HEK293 (cell line): Measurements from ENCODE around the gene AFAP1L2.

Experiments
- GLI4 ChIP-seq: fragments of 450-650 bp; formaldehyde crosslinking; IDR thresholded peaks from 2 replicates; pipeline ENCODE4 v1.5.1; 2016; ENCODE audit warnings: missing biosample characterization, missing genetic modification characterization
- OSR2 ChIP-seq: fragments of 450-650 bp; formaldehyde crosslinking; IDR thresholded peaks from 2 replicates; pipeline ENCODE4 v1.5.1; 2016; ENCODE audit warnings: missing biosample characterization, missing genetic modification characterization
- TCF7L2 ChIP-seq: IDR thresholded peaks from 2 replicates; pipeline ENCODE4 v1.6.1; 2011; ENCODE audit warnings: low read depth, mild to moderate bottlenecking, inconsistent platforms, low read length, moderate library complexity, borderline replicate concordance
- YY2 ChIP-seq: fragments of 450-650 bp; formaldehyde crosslinking; IDR thresholded peaks from 2 replicates; pipeline ENCODE4 v1.5.1; 2016; ENCODE audit warnings: missing biosample characterization, missing genetic modification characterization
- ZIC2 ChIP-seq: fragments of 450-650 bp; formaldehyde crosslinking; IDR thresholded peaks from 2 replicates; pipeline ENCODE4 v1.5.1; 2016; ENCODE audit warnings: missing biosample characterization, missing genetic modification characterization
- ZNF274 ChIP-seq, 2 experiments: fragments of 200-500 bp in 1 of 2; fragments of 450-650 bp in 1 of 2; sonication (Bioruptor generic) in 1 of 2; formaldehyde crosslinking in 1 of 2; IDR thresholded peaks; 2 replicates each; pipeline versions ENCODE4 v1.5.1 to v1.6.1; 2014 to 2016; ENCODE audit warnings: borderline replicate concordance in 1 of 2, inconsistent platforms in 1 of 2, low read length in 1 of 2, missing biosample characterization in 1 of 2, missing genetic modification characterization in 1 of 2
- ZNF404 ChIP-seq: fragments of 450-650 bp; formaldehyde crosslinking; IDR thresholded peaks from 2 replicates; pipeline ENCODE4 v1.5.1; 2017; ENCODE audit warnings: missing biosample characterization, missing genetic modification characterization
- ZNF423 ChIP-seq: fragments of 450-650 bp; formaldehyde crosslinking; IDR thresholded peaks from 2 replicates; pipeline ENCODE4 v1.5.1; 2016; ENCODE audit warnings: missing biosample characterization, missing genetic modification characterization
- ZNF830 ChIP-seq: fragments of 450-650 bp; IDR thresholded peaks from 2 replicates; pipeline ENCODE4 v1.5.0; 2018; ENCODE audit warnings: missing biosample characterization, missing genetic modification characterization, low read depth, mild to moderate bottlenecking, moderate library complexity
- TF ChIP-seq, protein P1 (sequence below): fragments of 450-650 bp; formaldehyde crosslinking; IDR thresholded peaks from 2 replicates; pipeline ENCODE4 v1.5.1; 2016; ENCODE audit warnings: missing biosample characterization, missing genetic modification characterization
- TF ChIP-seq, protein P2 (sequence below): fragments of 450-650 bp; formaldehyde crosslinking; IDR thresholded peaks from 2 replicates; pipeline ENCODE4 v1.5.1; 2016; ENCODE audit warnings: missing biosample characterization, missing genetic modification characterization
- TF ChIP-seq, protein P3 (sequence below): fragments of 450-650 bp; formaldehyde crosslinking; IDR thresholded peaks from 2 replicates; pipeline ENCODE4 v1.5.1; 2016; ENCODE audit warnings: missing biosample characterization, missing genetic modification characterization

DNA sequence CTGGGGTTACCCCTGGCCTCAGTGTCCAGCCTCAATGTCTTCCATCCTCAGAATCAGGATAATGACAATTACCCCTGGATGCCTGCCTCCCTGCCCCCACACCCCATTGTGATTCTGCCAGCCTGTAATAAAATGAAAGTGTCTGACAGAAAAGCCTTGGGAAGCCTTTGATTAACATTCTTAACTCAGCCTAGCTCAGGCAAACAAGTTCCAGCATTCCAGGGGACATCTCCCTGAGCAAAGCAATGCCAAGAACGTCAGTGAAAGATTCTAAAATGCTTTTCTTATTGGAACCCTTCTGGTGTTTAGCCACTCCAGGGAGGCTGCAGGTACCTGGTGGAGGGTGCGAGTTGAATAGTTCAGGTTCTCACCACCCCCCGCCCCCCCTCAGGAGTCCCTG is 18.7 kb downstream of the AFAP1L2 start:
- TF ChIP-seq GLI4 (tag by site-specific recombination): no peak
- TF ChIP-seq ZNF404: no peak
- TF ChIP-seq, protein P1, sequence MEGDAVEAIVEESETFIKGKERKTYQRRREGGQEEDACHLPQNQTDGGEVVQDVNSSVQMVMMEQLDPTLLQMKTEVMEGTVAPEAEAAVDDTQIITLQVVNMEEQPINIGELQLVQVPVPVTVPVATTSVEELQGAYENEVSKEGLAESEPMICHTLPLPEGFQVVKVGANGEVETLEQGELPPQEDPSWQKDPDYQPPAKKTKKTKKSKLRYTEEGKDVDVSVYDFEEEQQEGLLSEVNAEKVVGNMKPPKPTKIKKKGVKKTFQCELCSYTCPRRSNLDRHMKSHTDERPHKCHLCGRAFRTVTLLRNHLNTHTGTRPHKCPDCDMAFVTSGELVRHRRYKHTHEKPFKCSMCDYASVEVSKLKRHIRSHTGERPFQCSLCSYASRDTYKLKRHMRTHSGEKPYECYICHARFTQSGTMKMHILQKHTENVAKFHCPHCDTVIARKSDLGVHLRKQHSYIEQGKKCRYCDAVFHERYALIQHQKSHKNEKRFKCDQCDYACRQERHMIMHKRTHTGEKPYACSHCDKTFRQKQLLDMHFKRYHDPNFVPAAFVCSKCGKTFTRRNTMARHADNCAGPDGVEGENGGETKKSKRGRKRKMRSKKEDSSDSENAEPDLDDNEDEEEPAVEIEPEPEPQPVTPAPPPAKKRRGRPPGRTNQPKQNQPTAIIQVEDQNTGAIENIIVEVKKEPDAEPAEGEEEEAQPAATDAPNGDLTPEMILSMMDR (tag by site-specific recombination): no peak
- no peak for TF ChIP-seq ZIC2 (tag by site-specific recombination)
- TF ChIP-seq, protein P2, sequence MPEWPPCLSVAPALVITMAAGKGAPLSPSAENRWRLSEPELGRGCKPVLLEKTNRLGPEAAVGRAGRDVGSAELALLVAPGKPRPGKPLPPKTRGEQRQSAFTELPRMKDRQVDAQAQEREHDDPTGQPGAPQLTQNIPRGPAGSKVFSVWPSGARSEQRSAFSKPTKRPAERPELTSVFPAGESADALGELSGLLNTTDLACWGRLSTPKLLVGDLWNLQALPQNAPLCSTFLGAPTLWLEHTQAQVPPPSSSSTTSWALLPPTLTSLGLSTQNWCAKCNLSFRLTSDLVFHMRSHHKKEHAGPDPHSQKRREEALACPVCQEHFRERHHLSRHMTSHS (tag by site-specific recombination): no peak
- TF ChIP-seq ZNF423 (tag by site-specific recombination): no peak
- no peak for TF ChIP-seq ZNF830 (tag by site-specific recombination)
- TF ChIP-seq, protein P3, sequence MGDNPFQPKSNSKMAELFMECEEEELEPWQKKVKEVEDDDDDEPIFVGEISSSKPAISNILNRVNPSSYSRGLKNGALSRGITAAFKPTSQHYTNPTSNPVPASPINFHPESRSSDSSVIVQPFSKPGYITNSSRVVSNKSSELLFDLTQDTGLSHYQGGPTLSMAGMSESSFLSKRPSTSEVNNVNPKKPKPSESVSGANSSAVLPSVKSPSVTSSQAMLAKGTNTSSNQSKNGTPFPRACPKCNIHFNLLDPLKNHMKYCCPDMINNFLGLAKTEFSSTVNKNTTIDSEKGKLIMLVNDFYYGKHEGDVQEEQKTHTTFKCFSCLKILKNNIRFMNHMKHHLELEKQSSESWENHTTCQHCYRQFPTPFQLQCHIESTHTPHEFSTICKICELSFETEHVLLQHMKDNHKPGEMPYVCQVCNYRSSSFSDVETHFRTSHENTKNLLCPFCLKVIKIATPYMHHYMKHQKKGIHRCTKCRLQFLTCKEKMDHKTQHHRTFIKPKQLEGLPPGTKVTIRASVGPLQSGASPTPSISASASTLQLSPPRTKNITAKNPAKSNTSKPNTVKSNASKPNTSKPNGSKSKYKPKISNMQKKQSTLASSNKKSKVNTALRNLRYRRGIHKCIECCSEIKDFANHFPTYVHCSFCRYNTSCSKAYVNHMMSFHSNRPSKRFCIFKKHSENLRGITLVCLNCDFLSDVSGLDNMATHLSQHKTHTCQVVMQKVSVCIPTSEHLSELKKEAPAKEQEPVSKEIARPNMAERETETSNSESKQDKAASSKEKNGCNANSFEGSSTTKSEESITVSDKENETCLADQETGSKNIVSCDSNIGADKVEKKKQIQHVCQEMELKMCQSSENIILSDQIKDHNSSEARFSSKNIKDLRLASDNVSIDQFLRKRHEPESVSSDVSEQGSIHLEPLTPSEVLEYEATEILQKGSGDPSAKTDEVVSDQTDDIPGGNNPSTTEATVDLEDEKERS (tag by site-specific recombination): no peak
- no peak for TF ChIP-seq YY2
- TF ChIP-seq ZNF274 (IDR thresholded peaks at IDR 0.05; ENCODE audit: low read length): no peak
- TF ChIP-seq ZNF274 (tag by site-specific recombination; IDR thresholded peaks at IDR 0.05; ENCODE audit: borderline replicate concordance): no peak
- TF ChIP-seq OSR2 (tag by site-specific recombination): no peak
- TF ChIP-seq TCF7L2: no peak
